ENCODE measurements around the gene DNAJB6.

Gene DNAJB6

DNA sequence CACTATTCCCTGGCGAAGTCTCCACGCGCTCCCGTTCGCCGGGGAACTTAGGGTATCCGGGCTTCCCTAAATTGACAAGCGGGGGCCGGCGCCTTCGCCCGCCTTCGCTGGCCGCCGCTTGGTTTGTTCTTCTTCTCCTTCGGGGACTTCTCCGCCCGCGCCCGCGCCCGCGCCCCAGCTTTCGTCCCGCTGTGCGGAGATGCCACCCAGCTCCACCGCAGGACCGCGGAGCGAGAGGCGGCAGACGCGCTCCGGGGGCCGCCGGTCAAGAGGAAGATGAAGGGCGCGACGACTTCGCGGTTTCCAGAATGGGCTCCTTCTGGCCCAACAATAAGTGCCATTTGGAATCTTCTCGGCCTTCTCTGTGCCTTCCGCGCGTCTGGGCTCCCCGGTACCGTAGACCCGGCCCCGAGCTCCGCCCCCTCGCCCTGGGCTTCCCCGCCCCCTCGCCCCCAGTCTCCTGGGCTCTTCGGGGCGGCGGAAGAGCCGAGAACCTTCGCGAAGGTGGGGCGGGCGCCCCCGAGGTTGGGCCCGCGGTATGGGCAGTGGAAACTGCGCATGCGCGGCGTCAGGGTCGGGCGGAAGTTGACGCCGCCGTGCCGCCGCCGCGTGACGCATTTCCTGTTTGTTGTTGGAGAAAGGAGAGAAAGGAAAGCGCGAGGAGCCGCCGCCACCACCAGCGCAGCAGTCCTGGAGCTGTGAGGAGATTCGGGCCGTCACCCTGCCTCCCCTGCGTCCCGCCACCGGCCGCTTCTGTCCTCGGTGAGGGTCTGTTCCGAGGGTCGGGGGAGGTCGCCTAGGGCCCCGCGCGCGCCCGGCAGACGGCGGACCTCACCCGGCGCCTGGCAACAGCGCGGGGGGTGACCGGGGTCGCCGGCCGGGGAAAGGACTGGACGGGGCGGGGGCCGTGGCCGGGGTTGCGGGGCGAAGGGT, at the start of gene DNAJB6:
DNAJB6 (plus strand) TSS at position 622 of the 933 bp plus-strand sequence. CDS start 21,569 bp downstream, outside the sequence.
- in situ Hi-C loops (cut with MboI; ENCODE audit: low pct_unique_long_range_greater_than_20kb, low sequenced_read_pairs, unreplicated experiment), result no loop called here
- peak; percentile 97 for DNase-seq (ENCODE audit: low spot score)
- TF ChIP-seq, protein P1, sequence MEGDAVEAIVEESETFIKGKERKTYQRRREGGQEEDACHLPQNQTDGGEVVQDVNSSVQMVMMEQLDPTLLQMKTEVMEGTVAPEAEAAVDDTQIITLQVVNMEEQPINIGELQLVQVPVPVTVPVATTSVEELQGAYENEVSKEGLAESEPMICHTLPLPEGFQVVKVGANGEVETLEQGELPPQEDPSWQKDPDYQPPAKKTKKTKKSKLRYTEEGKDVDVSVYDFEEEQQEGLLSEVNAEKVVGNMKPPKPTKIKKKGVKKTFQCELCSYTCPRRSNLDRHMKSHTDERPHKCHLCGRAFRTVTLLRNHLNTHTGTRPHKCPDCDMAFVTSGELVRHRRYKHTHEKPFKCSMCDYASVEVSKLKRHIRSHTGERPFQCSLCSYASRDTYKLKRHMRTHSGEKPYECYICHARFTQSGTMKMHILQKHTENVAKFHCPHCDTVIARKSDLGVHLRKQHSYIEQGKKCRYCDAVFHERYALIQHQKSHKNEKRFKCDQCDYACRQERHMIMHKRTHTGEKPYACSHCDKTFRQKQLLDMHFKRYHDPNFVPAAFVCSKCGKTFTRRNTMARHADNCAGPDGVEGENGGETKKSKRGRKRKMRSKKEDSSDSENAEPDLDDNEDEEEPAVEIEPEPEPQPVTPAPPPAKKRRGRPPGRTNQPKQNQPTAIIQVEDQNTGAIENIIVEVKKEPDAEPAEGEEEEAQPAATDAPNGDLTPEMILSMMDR (IDR thresholded peaks at IDR 0.05; ENCODE audit: extremely low read depth, insufficient read depth, missing control alignments), result no peak

DNA sequence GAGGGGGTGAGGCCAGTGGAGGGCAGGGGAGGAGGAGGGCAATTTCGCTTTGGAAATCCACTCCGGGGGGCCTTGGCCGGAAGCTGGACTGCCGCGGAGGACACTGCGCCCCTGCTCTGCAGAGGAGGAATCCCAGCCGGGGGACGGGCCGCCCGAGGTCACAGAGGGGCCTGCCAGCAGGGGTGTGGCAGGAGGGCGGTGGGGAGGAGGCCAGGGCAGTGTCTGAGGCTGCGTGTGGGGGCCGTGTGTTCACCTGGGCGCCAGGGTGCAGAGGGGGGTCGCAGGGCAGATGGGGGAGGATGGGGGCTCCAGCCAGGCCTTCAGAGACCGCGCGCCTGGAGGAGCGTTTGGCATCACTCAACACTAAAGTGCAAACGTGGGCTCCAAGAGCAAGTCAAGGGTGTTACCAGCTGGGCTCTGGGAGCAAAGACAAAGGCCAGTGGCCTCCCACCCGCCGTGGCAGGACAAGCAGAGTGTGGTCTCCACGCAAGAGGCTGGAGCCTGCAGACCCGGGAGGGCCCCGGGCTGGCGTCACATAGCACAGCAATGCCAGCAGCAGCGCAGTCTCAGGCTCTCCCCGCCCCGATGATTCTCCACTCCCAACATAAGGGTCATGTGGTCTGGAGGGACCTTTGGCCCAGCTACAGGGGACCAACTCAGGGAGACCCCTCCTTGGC, 45.3 kb upstream of the DNAJB6 start:
- DNase-seq (ENCODE audit: low spot score), result no peak
- in situ Hi-C loops (cut with MboI; ENCODE audit: low pct_unique_long_range_greater_than_20kb, low sequenced_read_pairs, unreplicated experiment), result no loop called here
- TF ChIP-seq, protein P1 (IDR thresholded peaks at IDR 0.05; ENCODE audit: extremely low read depth, insufficient read depth, missing control alignments), result no peak

DNA sequence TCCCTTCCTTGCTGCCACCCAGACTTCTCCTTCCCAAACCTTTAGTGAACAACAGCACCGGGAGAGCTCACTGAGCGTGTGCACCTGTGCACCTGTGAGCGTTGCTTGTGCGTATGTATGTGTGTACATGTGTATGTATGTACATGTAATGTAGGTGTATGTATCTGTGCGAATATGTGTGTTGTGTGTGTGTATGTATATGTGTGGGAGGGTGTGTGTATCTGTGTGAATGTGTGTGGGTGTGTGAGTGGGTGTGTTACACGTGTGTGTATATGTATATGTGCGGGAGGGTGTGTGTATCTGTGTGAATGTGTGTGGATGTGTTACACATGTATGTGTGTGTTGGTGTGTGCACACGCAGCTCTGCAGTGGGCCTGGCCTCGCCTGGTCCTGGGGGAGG, 44.5 kb upstream of the DNAJB6 start:
- DNase-seq (ENCODE audit: low spot score), result no peak
- TF ChIP-seq, protein P1 (IDR thresholded peaks at IDR 0.05; ENCODE audit: extremely low read depth, insufficient read depth, missing control alignments), result no peak
- in situ Hi-C loops (cut with MboI; ENCODE audit: low pct_unique_long_range_greater_than_20kb, low sequenced_read_pairs, unreplicated experiment), result no loop called here

DNA sequence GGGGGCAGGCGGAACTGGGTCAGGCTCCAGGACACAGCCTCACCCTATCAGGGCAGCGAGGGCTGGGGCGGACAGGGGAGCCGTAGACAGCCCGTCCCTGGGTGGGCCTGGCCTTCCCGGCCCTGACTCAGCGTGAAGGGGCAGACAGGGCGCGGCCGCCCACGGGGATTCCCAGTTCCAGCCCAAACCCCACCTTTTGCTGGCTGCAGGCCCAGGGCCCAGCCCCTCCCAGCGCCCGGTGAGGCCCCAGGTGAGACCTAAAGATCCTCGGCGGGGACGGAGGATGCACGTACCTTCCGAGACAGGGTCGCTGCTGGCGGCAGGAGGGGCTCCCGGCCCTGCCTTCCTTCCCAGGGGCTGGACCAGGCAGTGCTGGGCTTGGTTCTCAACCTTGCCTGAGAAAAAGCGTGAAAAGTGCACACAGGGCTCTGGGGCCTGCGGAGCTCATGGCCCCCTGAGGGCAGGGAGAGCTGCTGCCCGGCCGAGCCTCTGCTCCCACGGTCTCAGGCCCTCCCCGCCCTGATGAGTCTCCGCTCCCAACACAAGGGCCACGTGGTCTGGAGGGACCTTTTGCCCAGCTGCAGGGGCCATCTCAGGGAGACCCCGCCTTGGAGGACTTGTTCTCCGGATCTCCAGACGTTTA, 43.9 kb upstream of the DNAJB6 start:
- no peak for DNase-seq (ENCODE audit: low spot score)
- TF ChIP-seq, protein P1 (IDR thresholded peaks at IDR 0.05; ENCODE audit: extremely low read depth, insufficient read depth, missing control alignments), result no peak
- in situ Hi-C loops (cut with MboI; ENCODE audit: low pct_unique_long_range_greater_than_20kb, low sequenced_read_pairs, unreplicated experiment), result no loop called here

DNA sequence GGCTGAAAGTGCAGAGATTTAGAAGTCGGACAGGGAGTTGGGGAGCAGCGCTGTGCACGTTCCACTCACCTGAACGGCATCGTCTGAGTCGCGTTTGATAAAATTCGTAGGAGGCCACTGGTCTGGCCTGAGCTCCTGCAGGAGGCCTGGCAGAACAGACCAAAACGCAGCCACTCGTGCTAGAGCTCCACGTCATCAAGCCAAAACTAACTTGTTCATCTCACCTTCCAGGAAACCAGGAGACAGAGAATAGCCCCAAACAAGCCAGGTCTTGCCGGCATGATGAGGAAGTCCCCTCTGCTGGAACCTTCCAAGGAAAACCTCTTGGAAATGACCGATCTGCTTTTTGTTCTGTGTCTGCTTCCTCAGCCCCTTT, 43.4 kb upstream of the DNAJB6 start:
- TF ChIP-seq, protein P1 (IDR thresholded peaks at IDR 0.05; ENCODE audit: extremely low read depth, insufficient read depth, missing control alignments), result no peak
- in situ Hi-C loops (cut with MboI; ENCODE audit: low pct_unique_long_range_greater_than_20kb, low sequenced_read_pairs, unreplicated experiment), result no loop called here
- DNase-seq (ENCODE audit: low spot score), result no peak

DNA sequence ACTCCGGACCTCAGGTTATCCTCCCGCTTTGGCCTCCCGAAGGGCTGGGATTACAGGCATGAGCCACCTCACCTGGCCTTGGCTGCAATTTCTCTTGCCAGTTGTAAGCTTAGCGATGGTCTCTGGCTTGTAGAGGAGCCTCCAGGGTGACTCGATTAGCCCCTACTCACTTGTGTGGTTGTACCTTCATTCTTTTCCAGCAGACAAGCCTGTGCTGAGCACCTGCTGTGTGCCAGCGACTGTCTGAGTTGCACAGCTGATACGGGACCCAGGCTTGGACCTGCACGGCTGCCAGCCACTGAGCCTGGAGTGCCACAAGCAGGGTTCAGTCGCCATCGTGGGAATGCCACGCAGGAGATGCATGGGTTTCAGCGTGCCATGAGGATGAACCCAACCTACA, 42.0 kb upstream of the DNAJB6 start:
- no peak for DNase-seq (ENCODE audit: low spot score)
- in situ Hi-C loops (cut with MboI; ENCODE audit: low pct_unique_long_range_greater_than_20kb, low sequenced_read_pairs, unreplicated experiment), result no loop called here
- TF ChIP-seq, protein P1 (IDR thresholded peaks at IDR 0.05; ENCODE audit: extremely low read depth, insufficient read depth, missing control alignments), result no peak
